ENCODE data around the gene IL11.

DNA sequence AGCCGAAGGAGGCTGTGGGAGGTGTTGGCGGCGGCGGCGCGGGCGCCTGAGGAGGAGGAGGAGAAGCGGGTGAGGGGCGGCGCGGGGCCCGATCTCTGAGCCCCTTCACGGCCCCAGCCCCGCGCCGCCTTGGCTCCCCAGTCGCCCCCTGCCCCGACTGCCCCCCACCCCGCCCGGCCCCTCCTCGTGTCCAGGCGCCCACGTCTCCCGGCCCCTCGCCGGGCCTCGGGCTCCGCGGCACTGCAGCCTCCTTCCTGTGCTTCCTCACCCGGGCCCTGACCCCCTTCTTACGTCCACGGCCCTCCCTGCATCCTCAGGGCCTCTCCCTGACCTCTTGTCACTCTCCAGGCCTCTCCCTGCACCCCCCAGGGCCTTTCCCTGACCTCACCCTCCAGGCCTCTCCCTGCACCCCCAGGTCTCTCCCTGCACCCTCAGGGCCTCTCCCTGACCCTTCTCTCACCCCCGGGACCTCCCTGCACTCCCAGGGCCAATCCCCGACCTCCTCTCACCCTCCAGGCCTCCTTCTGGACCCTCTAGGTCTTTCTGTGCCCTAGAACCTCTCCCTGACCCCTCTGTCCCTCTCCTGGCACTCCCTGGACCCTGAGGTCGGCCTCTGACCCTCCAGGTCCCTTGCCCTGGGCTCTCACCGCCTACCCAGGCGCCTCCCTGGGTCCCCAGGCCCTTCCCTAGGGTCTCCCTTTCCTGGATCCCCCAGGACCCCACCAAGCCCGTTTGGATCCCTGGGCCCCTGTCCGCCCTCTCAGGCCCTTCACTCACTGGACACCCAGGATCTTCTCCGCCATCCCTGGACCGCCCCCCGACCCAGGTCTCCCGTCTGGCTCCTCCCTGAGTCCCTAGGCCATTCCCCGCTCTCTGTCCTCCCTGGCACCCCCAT is 30.1 kb downstream of the IL11 start:
- TF ChIP-seq, protein P1, sequence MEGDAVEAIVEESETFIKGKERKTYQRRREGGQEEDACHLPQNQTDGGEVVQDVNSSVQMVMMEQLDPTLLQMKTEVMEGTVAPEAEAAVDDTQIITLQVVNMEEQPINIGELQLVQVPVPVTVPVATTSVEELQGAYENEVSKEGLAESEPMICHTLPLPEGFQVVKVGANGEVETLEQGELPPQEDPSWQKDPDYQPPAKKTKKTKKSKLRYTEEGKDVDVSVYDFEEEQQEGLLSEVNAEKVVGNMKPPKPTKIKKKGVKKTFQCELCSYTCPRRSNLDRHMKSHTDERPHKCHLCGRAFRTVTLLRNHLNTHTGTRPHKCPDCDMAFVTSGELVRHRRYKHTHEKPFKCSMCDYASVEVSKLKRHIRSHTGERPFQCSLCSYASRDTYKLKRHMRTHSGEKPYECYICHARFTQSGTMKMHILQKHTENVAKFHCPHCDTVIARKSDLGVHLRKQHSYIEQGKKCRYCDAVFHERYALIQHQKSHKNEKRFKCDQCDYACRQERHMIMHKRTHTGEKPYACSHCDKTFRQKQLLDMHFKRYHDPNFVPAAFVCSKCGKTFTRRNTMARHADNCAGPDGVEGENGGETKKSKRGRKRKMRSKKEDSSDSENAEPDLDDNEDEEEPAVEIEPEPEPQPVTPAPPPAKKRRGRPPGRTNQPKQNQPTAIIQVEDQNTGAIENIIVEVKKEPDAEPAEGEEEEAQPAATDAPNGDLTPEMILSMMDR (IDR thresholded peaks at IDR 0.05): no peak
- TF ChIP-seq, protein P2, sequence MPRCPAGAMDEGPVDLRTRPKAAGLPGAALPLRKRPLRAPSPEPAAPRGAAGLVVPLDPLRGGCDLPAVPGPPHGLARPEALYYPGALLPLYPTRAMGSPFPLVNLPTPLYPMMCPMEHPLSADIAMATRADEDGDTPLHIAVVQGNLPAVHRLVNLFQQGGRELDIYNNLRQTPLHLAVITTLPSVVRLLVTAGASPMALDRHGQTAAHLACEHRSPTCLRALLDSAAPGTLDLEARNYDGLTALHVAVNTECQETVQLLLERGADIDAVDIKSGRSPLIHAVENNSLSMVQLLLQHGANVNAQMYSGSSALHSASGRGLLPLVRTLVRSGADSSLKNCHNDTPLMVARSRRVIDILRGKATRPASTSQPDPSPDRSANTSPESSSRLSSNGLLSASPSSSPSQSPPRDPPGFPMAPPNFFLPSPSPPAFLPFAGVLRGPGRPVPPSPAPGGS (IDR thresholded peaks at IDR 0.05): peak; percentile 65; the same call in 1 of the 3 replicates
- TF ChIP-seq CEBPB (IDR thresholded peaks at IDR 0.05) (no peak), SMC3 (IDR thresholded peaks at IDR 0.05) (no peak), POLR2A (IDR thresholded peaks at IDR 0.05; ENCODE audit: low read length) (peak; percentile 50), EP300 (IDR thresholded peaks at IDR 0.05) (no peak), ZNF302 (CRISPR knock-in tag; IDR thresholded peaks at IDR 0.05) (no peak), USF2 (IDR thresholded peaks at IDR 0.05) (no peak)
- TF ChIP-seq, protein P3, sequence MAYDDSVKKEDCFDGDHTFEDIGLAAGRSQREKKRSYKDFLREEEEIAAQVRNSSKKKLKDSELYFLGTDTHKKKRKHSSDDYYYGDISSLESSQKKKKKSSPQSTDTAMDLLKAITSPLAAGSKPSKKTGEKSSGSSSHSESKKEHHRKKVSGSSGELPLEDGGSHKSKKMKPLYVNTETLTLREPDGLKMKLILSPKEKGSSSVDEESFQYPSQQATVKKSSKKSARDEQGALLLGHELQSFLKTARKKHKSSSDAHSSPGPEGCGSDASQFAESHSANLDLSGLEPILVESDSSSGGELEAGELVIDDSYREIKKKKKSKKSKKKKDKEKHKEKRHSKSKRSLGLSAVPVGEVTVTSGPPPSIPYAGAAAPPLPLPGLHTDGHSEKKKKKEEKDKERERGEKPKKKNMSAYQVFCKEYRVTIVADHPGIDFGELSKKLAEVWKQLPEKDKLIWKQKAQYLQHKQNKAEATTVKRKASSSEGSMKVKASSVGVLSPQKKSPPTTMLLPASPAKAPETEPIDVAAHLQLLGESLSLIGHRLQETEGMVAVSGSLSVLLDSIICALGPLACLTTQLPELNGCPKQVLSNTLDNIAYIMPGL (CRISPR knock-in tag; IDR thresholded peaks at IDR 0.05; ENCODE audit: borderline replicate concordance): no peak
